Right renal pelvis (tissue), 4 donors: ENCODE measurements around the gene ZNF691. TPM values are rescaled to one million over a fixed set of nuclear protein-coding genes. Genes with fewer than 3 reads are reported as not detected.

Source experiments
- DNase-seq, 4 donors: peaks; one replicate each; pipeline ENCODE4 v3.0.0-alpha.2; 2013; ENCODE audit warnings: low read depth in 4 of 4, low spot score in 3 of 4, missing footprints in 1 of 4
- polyA plus RNA-seq, 4 donors: library from polyadenylated mRNA; unstranded; fragments of 120-200 nt; gene quantifications; one replicate each; pipeline ENCODE4 v1.2.1, GENCODE V29; 2013; ENCODE audit not compliant: insufficient read length in 4 of 4

Gene ZNF691
- polyA plus RNA-seq, 4 donors: 19.5 to 21.4 (median 20.9) TPM

DNA sequence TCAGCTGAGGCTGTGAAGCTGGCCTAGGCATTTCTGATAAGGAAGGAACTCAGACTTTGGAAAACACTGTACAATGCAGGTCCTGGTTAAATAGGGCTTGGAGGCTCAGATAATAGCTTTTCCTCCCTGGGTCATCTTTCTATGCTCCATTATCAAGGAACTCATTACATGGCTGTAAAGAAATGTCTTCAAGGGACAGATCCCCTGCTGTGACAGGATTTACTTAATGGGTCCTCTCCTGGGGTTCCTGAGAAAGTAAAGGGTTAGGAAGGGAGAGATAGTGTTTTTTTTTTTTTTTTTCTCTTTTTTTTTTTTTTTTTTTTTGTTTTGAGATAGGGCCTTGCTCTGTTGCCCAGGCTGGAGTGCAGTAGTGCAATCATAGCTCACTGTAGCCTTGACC lies 15.1 kb upstream of the ZNF691 start:
- no peak for DNase-seq

DNA sequence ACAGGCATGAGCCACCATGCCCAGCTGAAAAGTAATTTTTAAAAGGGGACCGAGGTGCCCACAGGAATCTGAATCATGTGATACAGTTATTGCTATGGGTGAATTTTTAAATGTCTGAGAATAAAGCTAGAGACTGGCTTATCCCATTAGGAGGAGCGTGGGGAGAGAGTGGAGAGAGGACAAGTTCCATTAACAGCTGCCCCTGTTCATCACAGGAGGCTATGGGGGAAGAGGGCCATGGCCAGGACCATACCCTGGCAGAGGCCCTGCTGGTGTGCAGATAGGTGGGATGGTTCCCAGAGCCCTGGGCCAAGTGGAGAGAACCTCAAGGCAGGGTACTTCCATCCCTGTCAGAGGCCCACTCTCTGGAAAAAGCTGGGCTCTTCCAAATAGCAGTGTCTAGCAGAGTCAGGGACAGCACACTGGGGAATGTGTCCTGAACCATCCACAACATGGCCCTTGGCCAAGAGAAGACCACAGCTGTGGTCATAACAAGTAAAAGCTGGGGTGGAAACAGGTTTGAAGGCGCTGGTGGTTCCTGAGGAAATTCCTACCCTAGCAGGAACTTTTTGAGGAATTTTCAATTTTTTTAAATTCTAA lies 13.7 kb upstream of the ZNF691 start:
- no peak for DNase-seq

DNA sequence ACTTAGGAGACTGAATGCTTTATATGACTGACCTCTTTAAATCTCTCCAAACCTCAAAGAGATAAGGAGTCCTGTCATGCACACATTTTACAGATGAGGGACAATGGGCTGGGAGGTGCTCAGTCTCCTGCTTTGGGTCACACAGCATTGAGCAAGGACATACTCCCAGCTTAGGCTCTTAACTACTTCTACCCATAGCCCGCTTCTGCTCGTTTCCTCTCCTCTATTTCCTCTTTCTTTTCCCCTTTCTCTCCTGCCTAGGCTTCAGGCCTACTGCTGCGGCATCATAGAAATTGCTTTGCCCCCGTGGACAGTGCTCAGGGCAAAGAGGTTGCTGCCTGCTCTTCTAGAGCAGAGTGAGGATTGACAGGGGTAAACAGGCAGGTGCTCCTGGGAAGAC lies 12.4 kb upstream of the ZNF691 start:
- DNase-seq: no peak

DNA sequence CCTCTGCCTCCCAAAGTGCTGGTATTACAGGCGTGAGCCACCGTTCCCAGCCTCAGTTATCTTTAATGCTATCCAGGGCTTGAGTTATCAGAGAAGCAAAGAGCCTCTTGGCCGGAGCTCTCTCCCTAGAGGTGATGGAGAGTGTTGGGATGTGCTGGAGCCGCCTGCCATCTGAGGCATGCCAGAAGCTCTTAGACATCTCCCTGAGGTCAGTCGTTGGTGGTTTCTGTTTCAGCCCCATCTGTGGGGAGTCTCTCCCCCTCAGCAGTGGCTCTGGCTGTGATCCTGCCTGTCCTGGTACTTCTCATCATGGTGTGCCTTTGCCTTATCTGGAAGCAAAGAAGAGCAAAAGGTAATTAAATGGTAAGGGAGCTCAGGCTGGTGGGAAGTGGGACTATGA lies 11.6 kb upstream of the ZNF691 start:
- DNase-seq: no peak

DNA sequence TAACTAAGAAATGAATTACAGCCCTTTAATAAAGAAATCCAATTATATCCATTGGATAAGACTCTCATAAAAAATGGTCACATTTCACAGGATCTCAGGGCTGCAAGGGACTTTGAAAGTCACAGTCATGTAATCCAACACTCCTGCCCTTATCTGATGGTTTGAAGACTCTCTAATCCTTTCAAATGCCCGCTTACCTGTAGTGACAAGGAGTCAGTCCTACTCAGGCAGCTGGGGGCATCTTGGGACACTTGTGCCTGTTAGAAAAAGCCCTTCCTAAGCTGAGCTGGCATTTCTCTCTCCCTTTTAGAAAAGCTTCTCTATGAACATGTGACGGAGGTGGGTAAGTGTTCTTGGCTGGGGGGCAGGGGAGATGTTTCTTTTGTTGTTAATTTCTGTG lies 11.0 kb upstream of the ZNF691 start:
- DNase-seq: no peak

DNA sequence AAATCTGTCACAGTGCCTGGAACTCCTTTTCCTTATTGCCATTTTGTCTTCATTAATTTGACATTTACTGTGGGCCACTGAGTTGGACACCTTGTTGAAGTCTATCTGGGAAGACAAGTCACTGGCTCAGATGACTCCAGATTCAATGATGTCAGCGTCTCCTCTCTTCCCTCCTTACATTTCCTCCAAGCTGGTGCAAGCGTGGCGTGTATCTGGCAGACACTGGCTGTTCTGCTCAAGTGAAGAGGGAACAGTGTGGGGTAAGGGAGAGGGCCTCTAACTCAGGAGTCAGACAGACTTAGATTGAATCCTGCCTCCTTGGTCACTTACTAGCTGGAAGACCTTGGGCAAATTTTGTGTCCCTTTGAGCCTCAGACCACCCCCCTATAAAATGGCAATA lies 8.7 kb upstream of the ZNF691 start:
- DNase-seq: no peak

DNA sequence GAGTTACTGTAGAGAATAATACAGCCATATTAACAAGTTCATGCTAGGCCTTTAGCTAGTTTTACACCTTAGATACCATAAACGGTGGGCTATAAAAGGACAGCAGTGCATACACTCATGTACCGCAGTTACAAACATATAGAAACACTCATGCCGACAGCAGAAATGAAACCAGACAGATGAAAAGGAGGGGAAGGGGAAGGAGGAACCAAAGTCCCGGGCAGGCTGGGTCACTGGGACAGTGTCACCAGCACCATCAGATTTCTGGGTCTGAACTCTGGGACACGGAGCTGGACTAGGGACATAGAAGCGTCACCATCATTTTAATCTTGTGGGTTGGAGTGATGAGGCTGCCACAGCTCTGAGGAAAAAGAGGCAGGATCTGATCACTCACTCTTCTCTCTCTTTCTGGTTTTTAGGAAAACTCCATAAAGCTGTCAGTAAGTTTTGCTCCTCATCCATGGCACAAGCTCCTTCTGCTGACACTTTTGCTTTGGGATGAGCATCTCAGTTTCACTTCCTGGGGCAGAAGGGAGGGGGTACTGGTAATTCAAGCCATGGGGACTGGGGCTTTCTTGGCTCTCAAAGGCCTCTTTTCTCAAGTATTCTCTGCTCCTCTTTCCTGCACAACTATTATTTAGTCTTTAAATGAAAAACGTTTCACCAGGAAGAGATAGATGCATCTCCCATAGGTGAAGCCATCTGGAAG lies 7.8 kb upstream of the ZNF691 start:
- no peak for DNase-seq

DNA sequence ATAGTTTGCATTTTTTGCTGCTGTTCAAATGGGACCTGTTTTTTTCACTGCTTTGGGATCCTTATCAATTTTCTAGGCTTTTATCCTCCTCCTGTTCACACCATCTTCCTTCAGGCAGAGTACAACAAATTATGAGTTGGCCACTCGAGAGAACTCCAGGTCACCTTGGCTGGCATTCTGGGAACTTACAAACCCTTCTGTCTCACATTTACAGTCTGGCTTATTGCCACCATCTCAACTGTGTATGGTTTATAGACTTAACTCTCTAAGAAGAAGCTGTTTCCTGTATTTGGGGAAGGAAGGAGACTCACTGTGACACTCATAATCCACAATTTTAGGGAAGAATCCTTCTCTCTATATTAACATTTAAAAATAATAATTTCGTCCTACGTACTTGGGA lies 5.4 kb upstream of the ZNF691 start:
- DNase-seq: no peak

DNA sequence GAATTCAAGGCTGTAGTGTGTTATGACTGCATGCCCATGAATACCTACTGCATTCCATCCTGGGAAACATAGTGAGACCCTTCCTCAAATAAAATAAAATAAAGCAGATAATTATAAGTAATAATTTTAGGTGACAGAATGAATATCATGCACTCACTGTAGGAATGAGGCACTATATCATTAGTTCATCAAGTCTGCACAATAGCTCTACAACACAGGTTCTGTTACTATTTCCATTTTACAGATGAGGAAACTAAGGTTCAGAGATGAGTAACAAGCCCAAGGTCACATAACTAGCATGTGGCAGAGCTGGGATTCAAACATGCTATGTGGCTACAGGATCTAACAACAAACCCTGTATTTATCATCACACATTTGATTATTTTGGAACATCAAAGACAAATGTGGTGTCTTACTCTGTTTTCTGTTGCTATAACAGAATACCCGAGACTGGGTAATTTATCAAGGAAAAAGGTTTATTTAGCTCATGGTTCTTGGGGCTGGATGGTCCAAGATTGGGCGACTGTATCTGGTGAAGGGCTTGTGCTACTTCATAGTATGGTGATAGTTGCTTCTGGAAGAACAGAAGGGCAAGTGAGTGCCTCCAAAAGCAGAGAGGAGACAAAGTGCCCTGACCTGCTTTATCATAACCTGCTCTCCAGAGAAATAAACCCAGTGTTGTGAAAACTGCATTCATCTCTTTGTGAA lies 4.8 kb upstream of the ZNF691 start:
- DNase-seq: no peak

DNA sequence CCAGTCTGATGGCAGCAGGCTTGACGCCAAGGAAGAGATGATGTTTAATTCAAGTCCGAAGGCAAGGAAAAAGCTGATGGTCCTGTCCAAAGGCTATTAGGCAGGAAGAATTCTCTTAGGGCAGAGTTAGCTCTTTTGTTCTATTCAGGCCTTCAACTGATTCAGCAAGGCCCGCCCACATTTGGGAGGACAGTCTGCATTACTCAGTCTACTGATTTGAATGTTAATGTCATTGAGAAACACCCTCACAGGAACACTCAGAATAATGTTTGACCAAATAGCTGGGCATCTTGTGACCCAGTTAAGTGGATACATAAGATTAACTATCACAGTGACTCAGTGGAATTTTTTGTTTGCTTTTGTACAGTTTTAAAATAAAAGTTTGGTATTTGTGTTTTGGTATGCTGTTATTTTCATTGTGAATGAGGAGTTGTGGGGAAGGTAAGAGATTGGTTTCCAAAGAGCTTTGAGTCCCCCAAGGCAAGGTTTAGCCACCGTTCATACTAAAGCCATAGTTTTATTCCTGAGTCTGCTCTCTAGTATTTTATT lies 1.7 kb upstream of the ZNF691 start:
- no peak for DNase-seq

DNA sequence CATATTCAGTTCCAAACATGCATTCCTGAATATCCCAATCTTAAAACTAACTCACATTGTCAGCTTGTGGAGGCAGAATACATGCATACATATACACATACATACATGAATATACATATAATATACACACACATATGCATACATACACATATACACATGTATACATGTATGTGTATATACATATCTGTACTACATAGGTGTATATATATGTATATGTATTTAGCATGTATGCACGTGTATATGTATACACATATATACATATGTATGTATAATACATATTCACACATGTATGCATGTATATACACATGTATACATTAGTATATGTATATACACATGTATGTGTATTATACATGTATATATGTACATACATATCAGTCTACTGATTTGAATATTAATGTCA lies 1.2 kb upstream of the ZNF691 start:
- no peak for DNase-seq

DNA sequence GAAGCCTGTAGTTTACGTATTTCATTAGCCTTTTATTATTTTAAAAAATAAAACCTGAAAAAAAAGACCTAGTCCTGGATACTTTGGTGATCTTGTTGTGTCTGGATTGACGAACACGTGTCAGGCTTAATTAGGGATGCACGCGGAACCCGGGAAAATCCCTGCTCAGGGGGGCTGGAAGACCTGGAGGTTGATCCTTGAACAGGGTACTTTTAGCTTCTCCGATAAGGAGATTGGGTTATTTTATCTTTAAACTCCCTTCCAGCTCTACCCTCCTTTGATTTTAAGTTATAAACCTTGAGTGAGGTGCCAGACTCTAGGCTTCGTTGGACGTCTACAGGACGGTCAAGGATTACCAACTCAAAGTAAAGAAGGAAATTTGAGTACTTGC lies 552 bp upstream of the ZNF691 start:
- no peak for DNase-seq

DNA sequence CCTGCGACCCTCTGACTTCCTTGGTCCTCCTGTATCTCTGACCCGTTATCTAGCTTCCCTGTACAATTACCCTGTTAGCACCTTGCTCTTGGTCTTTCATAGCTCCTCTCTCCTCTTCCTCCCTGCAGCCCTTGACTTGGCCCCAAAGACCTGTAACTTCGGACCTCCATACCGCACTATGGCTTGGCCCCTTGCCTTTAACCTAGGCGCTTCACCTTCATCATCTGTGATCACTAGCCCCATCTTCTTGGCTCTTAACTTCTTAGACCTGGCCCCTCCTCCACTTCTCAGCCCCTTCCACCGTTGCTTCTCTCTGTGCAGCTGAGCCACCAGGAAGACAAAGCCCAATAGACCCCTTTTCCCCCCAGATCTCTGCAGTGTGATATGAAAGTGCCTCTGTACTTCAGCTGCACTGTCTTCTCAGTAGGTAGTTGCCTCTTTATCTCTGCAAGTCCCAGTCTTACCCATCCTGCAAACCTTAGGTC lies 740 bp downstream of the ZNF691 start:
- DNase-seq: no peak

DNA sequence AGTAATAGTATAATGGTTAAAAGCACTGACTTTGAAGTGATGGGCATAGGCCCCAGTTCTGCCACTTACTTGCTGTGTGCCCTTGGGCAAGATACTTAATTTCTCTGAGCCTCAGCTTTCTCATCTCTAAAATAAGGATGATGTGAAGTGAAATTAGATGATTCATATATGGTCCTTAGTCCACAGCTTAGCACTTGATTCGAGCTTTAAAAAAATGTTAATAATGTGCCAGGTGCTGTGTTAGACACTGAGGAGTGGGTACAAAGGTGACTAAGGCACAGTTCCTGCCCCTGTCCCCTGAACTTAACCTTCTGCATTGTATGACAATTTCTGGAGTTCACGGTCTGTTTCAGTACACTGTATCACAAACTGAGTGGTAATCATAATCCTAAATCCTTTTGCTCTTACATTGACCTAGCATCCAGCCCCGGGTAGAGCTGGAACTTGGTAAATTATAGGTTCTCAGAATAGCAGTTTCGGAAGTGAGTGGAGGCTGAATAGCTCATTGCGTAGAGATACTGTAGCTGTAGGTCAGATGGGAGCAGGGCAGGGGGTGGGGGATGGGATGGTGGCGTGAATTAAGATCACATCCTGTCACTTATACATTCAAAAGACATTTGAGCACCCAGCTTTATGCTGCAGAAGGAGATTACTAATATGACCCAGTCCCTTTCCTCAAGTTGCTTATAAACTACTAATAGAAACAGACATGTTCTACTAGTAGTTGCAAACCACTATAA lies 1.5 kb downstream of the ZNF691 start:
- no peak for DNase-seq

DNA sequence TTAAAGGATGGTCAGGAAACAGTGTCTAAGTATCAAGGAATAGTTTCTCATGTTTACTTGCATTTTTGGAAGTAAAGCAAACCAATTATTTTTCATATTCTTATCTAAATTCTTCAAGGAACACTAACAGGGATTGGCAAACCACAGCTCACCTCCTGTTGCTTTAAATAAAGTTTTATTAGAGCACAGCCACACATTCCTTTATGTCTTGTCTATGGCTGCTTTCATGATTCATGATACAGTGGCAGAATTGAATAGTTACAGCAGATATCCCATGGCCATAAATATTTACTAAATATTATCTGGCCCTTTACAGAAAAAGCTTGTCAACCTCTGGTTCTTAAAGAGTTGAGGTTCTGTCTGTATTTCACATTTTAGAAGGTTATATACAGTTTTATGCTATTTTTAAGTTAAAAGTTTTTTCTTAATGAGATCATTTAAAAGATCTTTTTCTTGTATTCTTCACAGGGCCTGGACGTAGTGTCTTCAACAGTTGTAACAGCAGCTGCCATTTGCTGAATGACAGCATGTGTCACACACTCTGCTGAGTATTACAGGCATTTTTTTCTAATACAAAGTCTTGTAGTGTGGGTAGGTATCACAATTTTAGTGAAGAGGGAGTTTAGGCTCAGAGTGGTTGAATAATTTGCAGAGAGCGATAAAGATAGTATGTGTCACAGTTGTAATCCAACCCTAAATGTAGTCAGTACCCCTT lies 2.6 kb downstream of the ZNF691 start:
- no peak for DNase-seq

DNA sequence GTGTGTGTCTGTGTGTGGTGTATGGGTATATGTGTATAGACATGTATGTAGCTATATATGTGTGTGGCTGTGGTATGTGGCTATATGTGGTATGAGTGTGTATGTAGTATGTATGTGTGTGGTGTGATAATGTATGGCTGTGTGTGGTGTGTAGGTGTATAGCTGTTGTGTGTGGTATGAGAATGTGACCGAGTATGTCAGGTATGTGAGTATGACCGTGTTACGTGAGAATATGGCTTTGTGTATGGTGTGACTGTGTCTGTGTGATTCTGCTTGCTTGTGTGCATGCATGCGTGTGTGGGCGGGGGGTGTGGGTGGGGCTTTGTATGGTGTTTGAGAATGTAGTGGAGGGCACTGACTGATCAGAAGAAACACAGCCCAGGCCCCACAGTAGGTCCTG lies 3.5 kb downstream of the ZNF691 start:
- DNase-seq: no peak

DNA sequence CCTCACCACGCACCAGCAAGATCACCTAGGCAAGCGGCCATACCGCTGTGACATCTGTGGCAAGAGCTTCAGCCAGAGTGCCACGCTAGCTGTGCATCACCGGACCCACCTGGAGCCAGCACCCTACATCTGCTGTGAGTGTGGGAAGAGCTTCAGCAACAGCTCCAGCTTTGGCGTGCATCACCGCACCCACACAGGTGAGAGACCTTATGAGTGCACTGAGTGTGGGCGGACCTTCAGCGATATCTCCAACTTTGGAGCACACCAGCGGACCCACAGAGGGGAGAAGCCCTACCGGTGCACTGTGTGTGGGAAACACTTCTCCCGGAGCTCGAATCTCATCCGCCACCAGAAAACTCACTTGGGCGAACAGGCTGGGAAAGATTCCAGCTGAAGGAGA lies 5.0 kb downstream of the ZNF691 start:
- DNase-seq: no peak

DNA sequence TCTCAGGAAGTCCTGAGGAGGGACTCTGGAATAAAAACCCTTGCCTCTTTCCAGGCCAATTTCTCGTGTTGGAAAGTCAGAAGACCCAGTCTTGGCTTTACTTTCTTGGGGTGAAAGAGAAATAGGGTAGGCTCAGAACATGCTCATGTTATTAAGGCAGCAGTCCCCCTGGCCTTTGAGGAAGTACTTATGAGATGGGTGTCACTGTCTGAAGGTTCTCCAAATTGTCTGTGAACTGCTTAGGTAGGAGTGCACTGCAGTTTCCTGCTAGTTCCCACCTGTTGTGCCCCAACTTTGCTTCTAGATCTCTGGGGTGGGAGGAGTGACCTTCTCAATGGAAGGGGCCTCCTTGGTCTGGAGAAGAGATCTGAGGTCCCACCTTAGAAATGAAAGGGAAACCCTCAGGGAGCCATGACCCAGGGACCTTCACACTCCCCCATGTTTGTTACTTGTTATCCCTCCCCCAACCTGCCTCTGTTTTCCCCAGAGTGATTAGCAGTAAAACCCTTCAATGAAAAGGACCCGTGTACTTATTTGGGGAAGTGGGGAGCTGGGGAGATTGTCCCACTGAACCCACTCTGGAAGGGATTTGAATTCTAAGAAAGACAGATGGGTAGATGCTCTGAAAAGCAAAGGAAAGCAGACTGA lies 5.7 kb downstream of the ZNF691 start:
- DNase-seq: no peak

DNA sequence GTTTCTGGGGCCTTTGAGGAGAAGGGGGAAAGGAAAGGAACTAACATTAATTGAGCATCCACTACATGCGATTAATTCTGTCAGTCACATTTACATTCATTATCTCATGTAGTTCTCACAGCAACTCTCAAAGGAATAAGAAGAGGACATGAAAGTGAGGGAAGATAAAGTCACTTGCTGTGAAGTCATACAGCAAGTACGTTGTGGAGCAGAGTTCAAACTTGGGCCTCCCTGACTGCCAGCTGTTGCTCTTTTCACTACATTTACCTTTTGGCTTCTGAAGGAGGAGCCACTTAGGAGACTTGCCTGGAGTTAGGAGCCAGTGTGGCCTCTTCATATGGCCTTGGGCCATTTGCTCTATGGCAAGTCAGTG lies 6.2 kb downstream of the ZNF691 start:
- no peak for DNase-seq
